Uterus (tissue), 2 donors: Measurements from ENCODE around the gene PRRC2B.

Source experiments
- POLR2A ChIP-seq, 2 donors: fragments of 450-650 bp; IDR thresholded peaks; one replicate each; pipeline ENCODE4 v1.6.1; 2016; ENCODE audit warnings: antibody characterized with exemption in 2 of 2, mild to moderate bottlenecking in 1 of 2, moderate library complexity in 1 of 2
- TF ChIP-seq, protein P1 (sequence below), 4 experiments: fragments of 200-600 bp in 2 of 4; fragments of 450-650 bp in 2 of 4; sonication (generic) in 2 of 4; IDR thresholded peaks; one replicate each; pipeline ENCODE4 v1.5.1; 2016 to 2019; ENCODE audit warnings: antibody characterized with exemption in 4 of 4, mild to moderate bottlenecking in 2 of 4, moderate library complexity in 1 of 4

DNA sequence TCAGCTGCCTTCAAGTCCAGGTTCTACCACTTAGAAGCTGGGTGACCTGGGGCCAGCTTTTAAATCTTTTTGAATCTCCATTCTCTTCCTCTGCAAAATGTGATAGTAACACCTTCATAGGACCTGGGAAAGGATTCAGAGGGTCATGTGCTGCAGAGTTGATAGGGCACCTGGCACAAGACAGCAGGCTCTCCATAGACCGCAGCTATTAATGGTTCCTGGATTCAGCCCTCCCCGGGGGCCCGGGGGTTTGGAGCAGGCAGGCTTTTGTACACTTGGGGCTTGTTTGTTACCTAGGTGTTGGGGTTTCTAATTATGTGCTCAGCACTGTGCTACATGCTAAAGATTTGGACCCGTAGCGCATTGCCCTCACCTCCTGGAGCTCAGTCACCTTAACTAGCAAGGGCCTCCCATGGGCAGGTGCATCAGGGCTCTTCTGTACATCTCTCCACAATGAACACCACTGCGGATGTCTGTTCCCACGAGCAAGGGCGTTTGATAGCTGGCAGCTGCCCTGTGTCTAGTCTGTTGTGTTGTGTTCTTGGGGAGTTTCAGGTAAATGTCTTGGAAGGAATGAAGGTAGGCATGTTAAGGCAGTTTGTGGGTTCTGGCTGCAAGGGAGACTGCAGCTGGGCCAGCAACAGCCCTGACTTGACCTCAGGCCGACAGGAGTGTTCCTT, 12.1 kb downstream of the PRRC2B start:
- TF ChIP-seq, protein P1, sequence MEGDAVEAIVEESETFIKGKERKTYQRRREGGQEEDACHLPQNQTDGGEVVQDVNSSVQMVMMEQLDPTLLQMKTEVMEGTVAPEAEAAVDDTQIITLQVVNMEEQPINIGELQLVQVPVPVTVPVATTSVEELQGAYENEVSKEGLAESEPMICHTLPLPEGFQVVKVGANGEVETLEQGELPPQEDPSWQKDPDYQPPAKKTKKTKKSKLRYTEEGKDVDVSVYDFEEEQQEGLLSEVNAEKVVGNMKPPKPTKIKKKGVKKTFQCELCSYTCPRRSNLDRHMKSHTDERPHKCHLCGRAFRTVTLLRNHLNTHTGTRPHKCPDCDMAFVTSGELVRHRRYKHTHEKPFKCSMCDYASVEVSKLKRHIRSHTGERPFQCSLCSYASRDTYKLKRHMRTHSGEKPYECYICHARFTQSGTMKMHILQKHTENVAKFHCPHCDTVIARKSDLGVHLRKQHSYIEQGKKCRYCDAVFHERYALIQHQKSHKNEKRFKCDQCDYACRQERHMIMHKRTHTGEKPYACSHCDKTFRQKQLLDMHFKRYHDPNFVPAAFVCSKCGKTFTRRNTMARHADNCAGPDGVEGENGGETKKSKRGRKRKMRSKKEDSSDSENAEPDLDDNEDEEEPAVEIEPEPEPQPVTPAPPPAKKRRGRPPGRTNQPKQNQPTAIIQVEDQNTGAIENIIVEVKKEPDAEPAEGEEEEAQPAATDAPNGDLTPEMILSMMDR (IDR thresholded peaks at IDR 0.05): no peak
- no peak for TF ChIP-seq POLR2A (IDR thresholded peaks at IDR 0.05)
